GM20000 (cell line): ENCODE data around the gene GRID1.

Experiments used
- DNase-seq: peaks from one replicate; pipeline ENCODE4 v3.0.0; 2012; ENCODE audit warnings: low spot score
- CTCF ChIP-seq: IDR thresholded peaks from 2 replicates; pipeline ENCODE4 v1.5.1; 2012; ENCODE audit warnings: mild to moderate bottlenecking, control low read depth; ENCODE audit errors: extremely low read depth, missing control alignments

The GRID1 gene

GRCh38 chr10:86345296-86345858 lies 21.2 kb downstream of the GRID1 start:
- no peak for DNase-seq
- no peak for TF ChIP-seq CTCF

DNA sequence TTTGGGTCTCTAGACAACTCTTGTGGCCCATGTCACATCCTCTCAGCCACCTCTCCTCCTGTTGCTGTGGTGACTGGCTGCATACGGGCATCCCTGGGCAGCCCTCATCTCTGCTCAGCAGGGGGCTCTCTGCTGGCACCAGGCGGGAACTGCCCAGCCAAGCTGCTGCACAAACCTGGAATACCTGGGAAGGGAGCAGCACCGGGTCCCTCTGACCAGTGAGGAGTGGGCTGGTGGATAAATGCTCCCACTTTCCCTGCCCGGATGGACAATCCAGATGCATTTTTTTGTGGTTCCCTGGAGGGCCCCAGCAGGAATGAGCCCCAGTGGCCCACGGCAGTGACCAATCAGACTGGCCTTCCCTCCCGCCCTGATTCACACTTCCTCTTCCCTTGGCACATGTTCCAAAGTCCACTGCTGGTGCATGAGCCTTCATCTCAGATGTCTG lies 21.9 kb downstream of the GRID1 start:
- no peak for DNase-seq
- no peak for TF ChIP-seq CTCF

DNA sequence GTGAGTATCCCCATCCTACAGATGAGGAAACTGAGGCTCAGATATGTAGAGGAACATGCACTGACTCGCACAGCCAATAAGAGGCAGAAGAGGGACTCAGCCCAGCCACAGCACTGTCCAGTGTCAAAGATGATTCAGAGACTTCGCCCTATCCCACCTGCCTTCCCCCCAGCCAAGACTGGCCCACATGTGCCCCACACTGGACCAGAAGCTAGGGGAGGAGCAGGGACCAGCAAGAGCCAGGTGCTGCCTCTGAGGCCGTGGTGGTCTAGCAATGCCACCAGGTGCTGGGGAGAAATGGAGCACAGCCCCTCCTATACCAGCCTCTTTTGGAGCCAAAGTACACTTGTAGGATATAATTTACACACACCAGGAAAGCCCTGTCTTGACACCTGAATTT lies 22.3 kb downstream of the GRID1 start:
- no peak for TF ChIP-seq CTCF
- DNase-seq, result no peak

DNA sequence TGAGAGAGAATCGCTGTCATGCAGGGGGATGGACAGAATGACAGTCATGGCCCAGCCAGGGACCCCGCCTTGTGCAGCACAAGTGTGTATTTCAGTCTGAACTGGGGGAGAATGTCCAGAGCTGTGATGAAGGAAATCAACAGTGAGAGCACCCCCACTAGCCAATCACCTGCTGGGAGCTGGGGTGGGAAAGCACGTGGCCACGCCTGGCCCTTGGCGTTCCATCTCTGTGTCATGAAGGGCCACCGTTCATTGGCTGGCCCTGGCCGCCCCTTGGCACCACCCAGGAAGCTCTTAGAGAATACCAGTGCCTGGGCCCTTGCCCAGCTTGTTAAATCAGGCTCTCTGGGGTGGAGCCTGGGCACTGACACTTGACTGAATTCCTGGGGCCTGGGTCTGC lies 22.8 kb downstream of the GRID1 start:
- no peak for DNase-seq
- TF ChIP-seq CTCF, result no peak

DNA sequence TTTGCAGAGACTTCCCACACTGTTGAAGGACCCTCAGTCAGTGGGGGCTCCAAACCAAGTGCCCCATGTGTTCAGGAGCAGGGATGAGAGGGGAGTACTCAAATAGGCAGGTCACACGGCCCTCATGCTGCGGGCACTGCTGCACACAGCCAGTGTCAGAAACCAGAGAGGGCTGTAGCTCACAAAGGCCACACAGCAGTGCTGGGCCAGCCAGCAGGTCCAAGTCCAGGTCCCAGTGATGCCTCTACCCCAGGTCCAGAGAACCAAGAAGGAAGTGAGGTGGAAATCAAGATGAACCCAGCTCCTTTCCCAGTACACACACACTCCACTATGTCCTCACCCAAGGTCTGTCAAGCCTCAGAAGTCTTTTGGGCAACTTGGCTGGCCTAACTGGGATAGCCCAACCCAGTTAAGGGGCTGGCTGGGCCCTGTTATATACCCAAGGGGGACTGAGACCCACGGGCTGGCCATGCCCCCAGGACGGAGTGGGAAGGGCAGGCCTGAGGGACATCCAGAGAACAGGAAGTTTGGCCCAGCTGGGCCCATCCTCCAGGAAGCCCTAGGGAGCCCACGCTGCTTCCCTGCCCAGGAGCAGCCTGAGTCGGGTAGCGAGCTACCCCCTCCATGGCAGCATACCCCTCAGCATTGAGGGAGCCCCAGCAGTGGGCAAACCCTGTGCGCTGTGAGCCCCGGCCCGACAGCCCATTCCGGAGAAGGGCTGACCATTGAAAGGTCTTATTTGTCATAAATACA lies 24.3 kb downstream of the GRID1 start:
- TF ChIP-seq CTCF, result no peak
- DNase-seq, result no peak

GRCh38 chr10:86341361-86341811 lies 25.2 kb downstream of the GRID1 start:
- no peak for DNase-seq

More at GRCh38 chr10:86341361-86341811, 25.2 kb downstream of the GRID1 start:
- no peak for TF ChIP-seq CTCF
